HepG2 (cell line): Measurements from ENCODE around the gene BGN. TPM values are rescaled to one million over a fixed set of nuclear protein-coding genes. Genes with fewer than 3 reads are reported as not detected.

Experiments
- ATAC-seq: fragments of 200-7000 bp; cut with Tn5 transposase; 3 replicates; pipeline ENCODE4 v1.9.1; 2020; ENCODE audit warnings: mild to moderate bottlenecking, moderate library complexity
- BruUV-seq: library from RNA; stranded (reverse); fragments of 400-500 nt; replicated peaks from 2 replicates; lab custom pipeline; 2021; lab: Mats Ljungman, UMichigan
- CTCF ChIA-PET: fragments of 300-600 bp; formaldehyde crosslinking; extraction: SDS; loops from one replicate; lab custom pipeline; 2021; ENCODE audit warnings: low total read pairs, inconsistent platforms, low intra/inter-chr PET ratio; lab: Yijun Ruan, JAX
- POLR2A ChIA-PET: fragments of 350-600 bp; sonication (Branson Sonifier 250); formaldehyde crosslinking; loops from one replicate; lab custom pipeline; 2020; ENCODE audit warnings: antibody characterized with exemption, inconsistent platforms; lab: Yijun Ruan, JAX
- DNase-seq: peaks from one replicate; pipeline ENCODE4 v3.0.0-alpha.2; 2015; ENCODE audit warnings: low spot score
- FAIRE-seq: peaks from 3 replicates; lab custom pipeline; 2011; peaks lifted over from hg19 to GRCh38; lab: Jason Lieb, UNC
- H2AFZ ChIP-seq: one replicate; pipeline ENCODE4 v1.6.1; 2011; ENCODE audit warnings: low read length, inconsistent platforms
- H3K27ac ChIP-seq: fragments of 300-600 bp; 3 replicates; pipeline ENCODE4 v1.8.0; 2011; ENCODE audit warnings: mixed run types, mild to moderate bottlenecking, mixed read lengths, low read length, inconsistent platforms; ENCODE audit not compliant: insufficient read depth; ENCODE audit errors: extremely low read length
- H3K27me3 ChIP-seq, 2 experiments: fragments of 200-600 bp in 1 of 2; 2 replicates in 1 of 2; 3 replicates in 1 of 2; pipeline versions ENCODE4 v1.6.0 to v1.8.0; 2011; ENCODE audit warnings: low read length in 2 of 2, mild to moderate bottlenecking in 2 of 2, moderate library complexity in 2 of 2, inconsistent platforms in 1 of 2; ENCODE audit not compliant: insufficient read depth in 2 of 2, control insufficient read depth in 1 of 2
- H3K36me3 ChIP-seq, 2 experiments: fragments of 200-600 bp in 1 of 2; replicated peaks in 1 of 2; 2 replicates in 1 of 2; 3 replicates in 1 of 2; pipeline versions ENCODE4 v1.5.1 to v1.8.0; 2011; ENCODE audit warnings: low read length in 2 of 2, inconsistent platforms in 1 of 2; ENCODE audit not compliant: insufficient read depth in 2 of 2, control insufficient read depth in 1 of 2
- H3K4me1 ChIP-seq: 2 replicates; pipeline ENCODE4 v1.5.1; 2012; ENCODE audit warnings: low read length, inconsistent platforms; ENCODE audit not compliant: insufficient read depth
- H3K4me2 ChIP-seq: 2 replicates; pipeline ENCODE4 v1.6.0; 2011; ENCODE audit warnings: low read depth, low read length, inconsistent platforms
- H3K4me3 ChIP-seq, 3 experiments: fragments of 200-600 bp in 1 of 3; sonication (generic), shearing (Covaris generic) in 1 of 3; replicated peaks in 1 of 3; 2 replicates each; pipeline ENCODE4 v1.5.1; 2011 to 2016; ENCODE audit warnings: low read length in 3 of 3, inconsistent platforms in 2 of 3, low read depth in 2 of 3, mild to moderate bottlenecking in 2 of 3, control low read depth in 1 of 3, mixed read lengths in 1 of 3; ENCODE audit not compliant: insufficient read depth in 1 of 3
- H3K79me2 ChIP-seq: one replicate; pipeline ENCODE4 v1.6.1; 2011; ENCODE audit warnings: low read length, inconsistent platforms; ENCODE audit not compliant: insufficient read depth
- H3K9ac ChIP-seq: 2 replicates; pipeline ENCODE4 v1.6.0; 2011; ENCODE audit warnings: mild to moderate bottlenecking, low read depth, low read length, inconsistent platforms; ENCODE audit not compliant: insufficient read depth
- H3K9me3 ChIP-seq: 2 replicates; pipeline ENCODE4 v1.5.1; 2012; ENCODE audit warnings: mild to moderate bottlenecking, low read length
- H4K20me1 ChIP-seq: 2 replicates; pipeline ENCODE4 v1.6.0; 2011; ENCODE audit warnings: inconsistent platforms, mild to moderate bottlenecking, low read length, moderate library complexity; ENCODE audit not compliant: insufficient read depth
- FOXO1 ChIP-seq: sonication (generic); formaldehyde crosslinking; IDR thresholded peaks from 2 replicates; pipeline ENCODE4 v1.4.0; 2020; ENCODE audit warnings: missing genetic modification reagents
- MED1 ChIP-seq: sonication (generic); formaldehyde crosslinking; IDR thresholded peaks from 2 replicates; pipeline ENCODE4 v1.4.0; 2020; ENCODE audit warnings: missing genetic modification reagents
- POGK ChIP-seq: sonication (generic); formaldehyde crosslinking; conservative IDR thresholded peaks from 2 replicates; pipeline ENCODE4 v1.8.0; 2022; ENCODE audit warnings: mild to moderate bottlenecking, moderate library complexity, missing genetic modification reagents
- RFXANK ChIP-seq: IDR thresholded peaks from 2 replicates; pipeline ENCODE4 v1.6.1; 2016
- ZBED4 ChIP-seq: sonication (generic); formaldehyde crosslinking; IDR thresholded peaks from 2 replicates; pipeline ENCODE4 v1.4.0; 2020; ENCODE audit warnings: missing genetic modification reagents, borderline replicate concordance
- ZFAT ChIP-seq: sonication (generic); formaldehyde crosslinking; conservative IDR thresholded peaks from 2 replicates; pipeline ENCODE4 v1.8.1; 2023; ENCODE audit warnings: missing genetic modification reagents, inconsistent platforms
- ZFX ChIP-seq: sonication (generic); formaldehyde crosslinking; IDR thresholded peaks from 2 replicates; pipeline ENCODE4 v1.4.0; 2020; ENCODE audit warnings: mild to moderate bottlenecking, low read depth, missing genetic modification reagents, moderate library complexity
- ZNF180 ChIP-seq: sonication (generic); formaldehyde crosslinking; IDR thresholded peaks from 2 replicates; pipeline ENCODE4 v1.4.0; 2020; ENCODE audit warnings: low read depth, missing genetic modification reagents, borderline replicate concordance
- ZNF3 ChIP-seq: IDR thresholded peaks from 2 replicates; pipeline ENCODE4 v1.7.0; 2017; ENCODE audit warnings: inconsistent platforms
- ZNF335 ChIP-seq: sonication (generic); formaldehyde crosslinking; IDR thresholded peaks from 2 replicates; pipeline ENCODE4 v1.4.0; 2020; ENCODE audit warnings: missing genetic modification reagents
- ZNF557 ChIP-seq: sonication (generic); formaldehyde crosslinking; IDR thresholded peaks from 2 replicates; pipeline ENCODE4 v1.4.0; 2020; ENCODE audit warnings: missing genetic modification reagents
- ZNF609 ChIP-seq: sonication (generic); formaldehyde crosslinking; IDR thresholded peaks from 2 replicates; pipeline ENCODE4 v1.4.0; 2020; ENCODE audit warnings: mild to moderate bottlenecking, missing genetic modification reagents, borderline replicate concordance
- ZNF770 ChIP-seq: sonication (generic); formaldehyde crosslinking; IDR thresholded peaks from 2 replicates; pipeline ENCODE4 v1.5.0; 2020; ENCODE audit warnings: mild to moderate bottlenecking, missing genetic modification reagents
- WGBS: methylation state at CpG from one replicate; pipeline ENCODE4 v1.1.6; 2017; ENCODE audit warnings: low lambda C conversion rate; 5-methylcytosine and 5-hydroxymethylcytosine counted together
- in situ Hi-C: cut with HindIII; loops from 2 replicates; pipeline ENCODE4 v1.10.0; 2017; ENCODE audit warnings: low pct_unique_long_range_greater_than_20kb; ENCODE audit not compliant: extremely low pct_ligation_motif_present
- intact Hi-C: fragments of 100-400 bp; cut with micrococcal nuclease; formaldehyde crosslinking; loops from one replicate; pipeline ENCODE4 v1.10.0; 2022; ENCODE audit not compliant: unreplicated experiment
- polyA plus RNA-seq, 8 experiments: library from polyadenylated mRNA; depleted of rRNA in 3 of 8; stranded (reverse) in 7 of 8; unstranded in 1 of 8; fragments of >200 nt; fragmentation: Illumina TruSeq in 4 of 8; extraction: Trizol in 4 of 8; gene quantifications; 2 replicates each; pipeline versions ENCODE4 v1.2.1 to v1.2.3, GENCODE V29; 2011 to 2016; ENCODE audit warnings: low read depth in 4 of 8, missing spikeins in 1 of 8, mixed read lengths in 1 of 8; ENCODE audit not compliant: insufficient read depth in 1 of 8
- total RNA-seq, 5 experiments: library from RNA; depleted of rRNA; stranded (reverse); fragments of >200 nt; fragmentation: Illumina TruSeq; extraction: Trizol; gene quantifications; 2 replicates each; pipeline ENCODE4 v1.2.3, GENCODE V29; 2016; ENCODE audit warnings: low read depth in 1 of 5

Gene BGN
- total and polyA plus RNA-seq, 2 of the 13 experiments (the other 11 are each of a cell fraction or from before 2014, with no cell fraction given), result 0.18 to 0.63 TPM

- FAIRE-seq (no peak), DNase-seq (no peak), ATAC-seq (no peak)
- Histone ChIP-seq H3K79me2 (no peaks in the 10 kb centered on the region), H3K27ac (no peak overlapping the region), H3K9me3 (no peaks in the 10 kb centered on the region), H3K4me3 (no peak overlapping the region), H3K4me1 (no peaks in the 10 kb centered on the region), H3K36me3 (no peaks in the 10 kb centered on the region), H3K9ac (no peak overlapping the region), H3K4me2 (no peak overlapping the region), H4K20me1 (no peaks in the 10 kb centered on the region), H2AFZ (no peak overlapping the region), H3K27me3 (peaks cover 4 to 40% of the 10 kb centered on the region in 2 experiments; a peak in 4 of 5 replicates)
- POLR2A ChIA-PET, result no interaction called here
- in situ Hi-C loops (no loop called here), intact Hi-C loops (no loop called here)
- CTCF ChIA-PET, result no interaction called here
- no TSS peak for BruUV-seq
- WGBS, result 49% methylated on average over 9 of the region's 15 CpGs
- TF ChIP-seq ZFX (CRISPR knock-in tag) (no peak), MED1 (CRISPR knock-in tag) (no peak), ZNF335 (CRISPR knock-in tag) (no peak), ZNF609 (CRISPR knock-in tag) (no peak), ZFAT (CRISPR knock-in tag) (no peak), POGK (CRISPR knock-in tag) (no peak), FOXO1 (CRISPR knock-in tag) (no peak), ZNF3 (CRISPR knock-in tag) (no peak), ZNF180 (CRISPR knock-in tag) (no peak), ZNF557 (CRISPR knock-in tag) (no peak), RFXANK (CRISPR knock-in tag) (no peak), ZNF770 (CRISPR knock-in tag) (no peak), ZBED4 (CRISPR knock-in tag) (no peak)
Measured at GRCh38 chrX:153533091-153533490, 38.3 kb downstream of the BGN start.
